Keratinocyte (primary cell): ENCODE results near the gene VWA5B2. TPM values are rescaled to one million over a fixed set of nuclear protein-coding genes. Genes with fewer than 3 reads are reported as not detected.

Experiments
- DNase-seq: peaks from one replicate; pipeline ENCODE4 v3.0.0-alpha.2; 2011; ENCODE audit warnings: low read depth, missing footprints, low spot score
- FAIRE-seq: peaks from 2 replicates; lab custom pipeline; 2011; peaks lifted over from hg19 to GRCh38; lab: Jason Lieb, UNC
- H2AFZ ChIP-seq: 2 replicates; pipeline ENCODE4 v1.6.0; 2012; ENCODE audit warnings: low read length, control low read depth, inconsistent platforms; ENCODE audit not compliant: control insufficient read depth
- H3K27ac ChIP-seq: 2 replicates; pipeline ENCODE4 v1.5.1; 2011; ENCODE audit warnings: low read length; ENCODE audit not compliant: control insufficient read depth, insufficient read depth
- H3K27me3 ChIP-seq: 3 replicates; pipeline ENCODE4 v1.6.0; 2011; ENCODE audit warnings: low read length; ENCODE audit not compliant: control insufficient read depth, insufficient read depth; ENCODE audit errors: extremely low read depth
- H3K36me3 ChIP-seq, 2 experiments: 2 replicates in 1 of 2; 3 replicates in 1 of 2; pipeline ENCODE4 v1.5.1; 2011; ENCODE audit warnings: low read length in 2 of 2, mild to moderate bottlenecking in 1 of 2; ENCODE audit not compliant: control insufficient read depth in 2 of 2, insufficient read depth in 2 of 2; ENCODE audit errors: extremely low read depth in 1 of 2
- H3K4me1 ChIP-seq: 3 replicates; pipeline ENCODE4 v1.5.1; 2011; ENCODE audit warnings: low read length; ENCODE audit not compliant: control insufficient read depth, insufficient read depth; ENCODE audit errors: extremely low read depth
- H3K4me2 ChIP-seq: 3 replicates; pipeline ENCODE4 v1.6.0; 2011; ENCODE audit warnings: low read depth, low read length; ENCODE audit not compliant: control insufficient read depth, insufficient read depth; ENCODE audit errors: extremely low read depth
- H3K4me3 ChIP-seq, 3 experiments: fragments of 200-600 bp in 1 of 3; sonication (generic) in 1 of 3; 2 replicates in 2 of 3; 3 replicates in 1 of 3; pipeline ENCODE4 v1.5.1; 2011 to 2016; ENCODE audit warnings: low read length in 3 of 3, mild to moderate bottlenecking in 3 of 3, control low read depth in 2 of 3, inconsistent platforms in 1 of 3, low read depth in 1 of 3, mixed read lengths in 1 of 3, mixed run types in 1 of 3, moderate library complexity in 1 of 3; ENCODE audit not compliant: control insufficient read depth in 2 of 3, insufficient read depth in 2 of 3; ENCODE audit errors: extremely low read depth in 1 of 3
- H3K79me2 ChIP-seq: 2 replicates; pipeline ENCODE4 v1.6.0; 2012; ENCODE audit warnings: low read length; ENCODE audit not compliant: control insufficient read depth, insufficient read depth
- H3K9ac ChIP-seq: 3 replicates; pipeline ENCODE4 v1.6.0; 2011; ENCODE audit warnings: low read length; ENCODE audit not compliant: control insufficient read depth, insufficient read depth; ENCODE audit errors: extremely low read depth
- H3K9me1 ChIP-seq: 3 replicates; pipeline ENCODE4 v1.6.0; 2011; ENCODE audit warnings: low read length; ENCODE audit not compliant: control insufficient read depth, insufficient read depth; ENCODE audit errors: extremely low read depth
- H3K9me3 ChIP-seq: 2 replicates; pipeline ENCODE4 v1.5.1; 2012; ENCODE audit warnings: low read depth, low read length; ENCODE audit not compliant: control insufficient read depth
- H4K20me1 ChIP-seq: 3 replicates; pipeline ENCODE4 v1.6.0; 2011; ENCODE audit warnings: low read length; ENCODE audit not compliant: control insufficient read depth, insufficient read depth; ENCODE audit errors: extremely low read depth
- EZH2 ChIP-seq: IDR thresholded peaks from one replicate; pipeline ENCODE4 v1.6.1; 2012; ENCODE audit warnings: inconsistent platforms, mild to moderate bottlenecking, low read length, moderate library complexity
- dilution Hi-C: fragments of 300-500 bp; cut with MboI; formaldehyde crosslinking; loops from one replicate; pipeline ENCODE4 v1.7.0; 2020; ENCODE audit warnings: low sequenced_read_pairs; ENCODE audit not compliant: extremely low pct_ligation_motif_present
- polyA plus RNA-seq, 5 experiments: library from polyadenylated mRNA; depleted of rRNA in 3 of 5; stranded (reverse) in 3 of 5; stranded (forward) in 1 of 5; unstranded in 1 of 5; fragments of >200 nt; gene quantifications; 1 replicate in 1 of 5; 2 replicates in 3 of 5; 3 replicates in 1 of 5; pipeline versions ENCODE4 v1.2.1 to v1.2.3, GENCODE V29; 2011 to 2012; ENCODE audit warnings: missing spikeins in 2 of 5, low read depth in 1 of 5, low replicate concordance in 1 of 5
- TF ChIP-seq, protein P1 (sequence below), 3 experiments: IDR thresholded peaks in 1 of 3; conservative IDR thresholded peaks in 1 of 3; optimal IDR thresholded peaks in 1 of 3; 2 replicates in 2 of 3; 3 replicates in 1 of 3; pipeline versions ENCODE3 to v1.5.1; 2011; ENCODE audit warnings: low read length in 3 of 3, mild to moderate bottlenecking in 3 of 3, moderate library complexity in 2 of 3, control low read depth in 1 of 3, inconsistent platforms in 1 of 3; ENCODE audit not compliant: insufficient read depth in 2 of 3; ENCODE audit errors: extremely low read depth in 1 of 3

The VWA5B2 gene
- polyA plus RNA-seq, 1 donor (not counting 4 experiments of a cell fraction or from before 2014, with no cell fraction given), result not detected

GRCh38 chr3:184259396-184259877, 30.1 kb downstream of the VWA5B2 start:
- Histone ChIP-seq H3K4me2 (no peak overlapping the region), H2AFZ (no peak overlapping the region)
- FAIRE-seq, result no peak

DNA sequence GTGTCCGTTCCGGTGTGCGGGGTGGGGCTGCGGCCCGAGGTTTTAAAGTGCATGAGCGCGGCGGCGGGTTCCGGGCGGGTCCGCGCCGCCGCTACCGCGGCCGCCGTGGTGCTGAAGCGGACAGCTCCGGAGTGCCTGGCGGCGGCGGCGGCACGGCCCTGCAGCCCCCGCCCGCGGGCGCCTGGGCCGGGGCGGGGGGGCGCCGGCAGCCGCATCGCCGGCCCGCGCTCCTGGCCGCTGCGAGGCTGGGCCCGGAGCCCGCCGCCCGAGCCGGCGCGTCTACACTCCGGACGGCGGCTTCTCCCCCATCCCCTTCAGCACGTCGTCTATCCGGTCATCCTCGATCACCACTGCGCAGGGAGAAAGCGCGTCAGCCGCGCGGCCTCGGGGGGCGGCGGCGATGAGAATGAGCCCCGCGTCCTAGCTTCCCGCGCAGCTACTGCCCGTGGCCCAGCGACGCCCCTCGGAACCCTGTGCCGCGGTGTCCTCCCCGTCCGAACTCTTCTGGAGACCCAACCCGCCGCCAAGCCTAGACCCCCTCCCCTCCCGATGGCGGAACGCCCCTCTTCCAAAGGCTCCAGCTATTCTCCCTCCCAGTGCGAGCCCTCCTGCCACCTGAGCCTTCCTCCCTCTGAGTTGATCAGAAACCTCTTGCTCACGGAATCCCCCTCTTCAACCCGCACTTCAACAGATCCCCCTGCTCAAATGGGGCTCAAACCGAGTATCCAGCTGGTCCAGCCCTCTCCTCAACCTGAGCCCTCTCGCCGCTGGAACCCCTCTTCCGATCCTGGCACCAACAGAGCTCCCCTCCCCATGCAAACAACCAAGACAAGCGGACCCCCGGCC, 30.7 kb downstream of the VWA5B2 start:
- Histone ChIP-seq H3K79me2 (no peaks in the 10 kb centered on the region), H4K20me1 (no peaks in the 10 kb centered on the region), H3K4me1 (peaks cover 18% of the 10 kb centered on the region), H3K9me1 (no peaks in the 10 kb centered on the region), H3K9ac (no peak overlapping the region), H3K4me2 (peak overlapping the region; percentile 35), H3K36me3 (peaks cover 4 to 6% of the 10 kb centered on the region in 2 experiments), H3K4me3 (peak overlapping the region in 1 of 3 experiments; percentile 59), H2AFZ (no peak overlapping the region), H3K9me3 (no peaks in the 10 kb centered on the region), H3K27me3 (peaks cover 22% of the 10 kb centered on the region), H3K27ac (no peak overlapping the region)
- peak; percentile 87 for TF ChIP-seq EZH2
- TF ChIP-seq, protein P1, sequence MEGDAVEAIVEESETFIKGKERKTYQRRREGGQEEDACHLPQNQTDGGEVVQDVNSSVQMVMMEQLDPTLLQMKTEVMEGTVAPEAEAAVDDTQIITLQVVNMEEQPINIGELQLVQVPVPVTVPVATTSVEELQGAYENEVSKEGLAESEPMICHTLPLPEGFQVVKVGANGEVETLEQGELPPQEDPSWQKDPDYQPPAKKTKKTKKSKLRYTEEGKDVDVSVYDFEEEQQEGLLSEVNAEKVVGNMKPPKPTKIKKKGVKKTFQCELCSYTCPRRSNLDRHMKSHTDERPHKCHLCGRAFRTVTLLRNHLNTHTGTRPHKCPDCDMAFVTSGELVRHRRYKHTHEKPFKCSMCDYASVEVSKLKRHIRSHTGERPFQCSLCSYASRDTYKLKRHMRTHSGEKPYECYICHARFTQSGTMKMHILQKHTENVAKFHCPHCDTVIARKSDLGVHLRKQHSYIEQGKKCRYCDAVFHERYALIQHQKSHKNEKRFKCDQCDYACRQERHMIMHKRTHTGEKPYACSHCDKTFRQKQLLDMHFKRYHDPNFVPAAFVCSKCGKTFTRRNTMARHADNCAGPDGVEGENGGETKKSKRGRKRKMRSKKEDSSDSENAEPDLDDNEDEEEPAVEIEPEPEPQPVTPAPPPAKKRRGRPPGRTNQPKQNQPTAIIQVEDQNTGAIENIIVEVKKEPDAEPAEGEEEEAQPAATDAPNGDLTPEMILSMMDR (optimal IDR thresholded peaks at IDR 0.05 in 1 of 3, IDR thresholded peaks at IDR 0.05 in 1 of 3, conservative IDR thresholded peaks at IDR 0.05 in 1 of 3; ENCODE audit: extremely low read depth in 1 of 3, insufficient read depth in 2 of 3, low read length in 3 of 3), result no peak
- dilution Hi-C loops, result no loop called here
- FAIRE-seq (no peak), DNase-seq (no peak)

More at GRCh38 chr3:184259396-184259877, 30.1 kb downstream of the VWA5B2 start:
- Histone ChIP-seq H3K9me3 (no peaks in the 10 kb centered on the region), H3K27me3 (peaks cover 22% of the 10 kb centered on the region), H3K9ac (no peak overlapping the region), H3K79me2 (no peaks in the 10 kb centered on the region), H3K36me3 (peaks cover 4 to 6% of the 10 kb centered on the region in 2 experiments), H3K4me1 (peaks cover 19% of the 10 kb centered on the region), H3K27ac (no peak overlapping the region), H3K9me1 (no peaks in the 10 kb centered on the region), H3K4me3 (no peak overlapping the region), H4K20me1 (no peaks in the 10 kb centered on the region)
- TF ChIP-seq, protein P1 (optimal IDR thresholded peaks at IDR 0.05 in 1 of 3, IDR thresholded peaks at IDR 0.05 in 1 of 3, conservative IDR thresholded peaks at IDR 0.05 in 1 of 3; ENCODE audit: extremely low read depth in 1 of 3, insufficient read depth in 2 of 3, low read length in 3 of 3), result no peak
- peak; percentile 34 for TF ChIP-seq EZH2
- no peak for DNase-seq
- dilution Hi-C loops, result no loop called here
